Type B pancreatic cell (in vitro differentiated cells): Measurements from ENCODE around the gene NTN1. TPM values are rescaled to one million over a fixed set of nuclear protein-coding genes. Genes with fewer than 3 reads are reported as not detected.
A peak's percentile ranks its signal among the peaks of the same experiment; 100 is the strongest.

ENCODE experiments used
- DNase-seq: peaks from one replicate; pipeline ENCODE4 v3.0.0; 2021; ENCODE audit warnings: mixed read lengths; ENCODE audit not compliant: unreplicated experiment; ENCODE audit errors: extremely low spot score
- H3K27ac Mint-ChIP-seq: 2 replicates; pipeline ENCODE4 v1.8.0; 2021; ENCODE audit warnings: mild to moderate bottlenecking, mixed read lengths
- H3K27me3 Mint-ChIP-seq: 2 replicates; pipeline ENCODE4 v1.8.0; 2021; ENCODE audit warnings: mixed read lengths
- H3K36me3 Mint-ChIP-seq: 2 replicates; pipeline ENCODE4 v1.8.0; 2021; ENCODE audit warnings: mixed read lengths
- H3K4me1 Mint-ChIP-seq: one replicate; pipeline ENCODE4 v1.8.0; 2021; ENCODE audit warnings: mixed read lengths; ENCODE audit not compliant: unreplicated experiment
- H3K4me3 Mint-ChIP-seq: 2 replicates; pipeline ENCODE4 v1.8.0; 2021; ENCODE audit warnings: mild to moderate bottlenecking, mixed read lengths
- H3K9me3 Mint-ChIP-seq: 2 replicates; pipeline ENCODE4 v1.8.0; 2021; ENCODE audit warnings: mixed read lengths
- total RNA-seq: library from RNA; stranded (reverse); gene quantifications from 2 replicates; pipeline ENCODE4 v1.2.1, GENCODE V29; 2021; ENCODE audit warnings: low replicate concordance
- TF ChIP-seq, protein P1 (sequence below): fragments of 200-600 bp; sonication (generic); conservative IDR thresholded peaks from 2 replicates; pipeline ENCODE4 v1.5.0; 2021; ENCODE audit warnings: antibody characterized with exemption, mild to moderate bottlenecking

NTN1 gene
- total RNA-seq, 1 donor from 2014 or later = 10.7 TPM

DNA sequence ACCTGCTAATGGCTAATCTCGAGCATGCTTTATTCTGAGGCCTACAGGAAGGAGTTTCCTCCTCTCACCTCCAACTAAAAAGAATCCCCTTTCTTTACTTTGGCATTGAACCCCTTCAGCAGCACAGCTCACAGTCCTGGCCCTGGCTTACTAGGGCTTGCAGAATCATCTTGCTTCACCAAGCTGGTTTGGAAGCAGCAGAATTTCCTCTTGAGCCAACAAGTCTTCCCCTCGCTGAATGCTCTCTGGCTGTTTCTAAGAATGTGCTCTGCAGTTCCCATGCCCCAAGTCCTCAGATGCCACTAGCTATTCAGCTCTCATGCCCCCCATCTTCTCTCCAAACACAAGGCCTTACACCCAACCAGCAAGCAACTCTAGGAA, 271.2 kb downstream of the NTN1 start:
- H3K27me3 Mint-ChIP-seq = no peaks in the 10 kb centered on the region
- H3K36me3 Mint-ChIP-seq = peaks cover 9% of the 10 kb centered on the region
- peaks cover 4% of the 10 kb centered on the region for H3K4me1 Mint-ChIP-seq
- DNase-seq = no peak
- no peak overlapping the region for H3K4me3 Mint-ChIP-seq
- no peak overlapping the region for H3K27ac Mint-ChIP-seq
- TF ChIP-seq, protein P1, sequence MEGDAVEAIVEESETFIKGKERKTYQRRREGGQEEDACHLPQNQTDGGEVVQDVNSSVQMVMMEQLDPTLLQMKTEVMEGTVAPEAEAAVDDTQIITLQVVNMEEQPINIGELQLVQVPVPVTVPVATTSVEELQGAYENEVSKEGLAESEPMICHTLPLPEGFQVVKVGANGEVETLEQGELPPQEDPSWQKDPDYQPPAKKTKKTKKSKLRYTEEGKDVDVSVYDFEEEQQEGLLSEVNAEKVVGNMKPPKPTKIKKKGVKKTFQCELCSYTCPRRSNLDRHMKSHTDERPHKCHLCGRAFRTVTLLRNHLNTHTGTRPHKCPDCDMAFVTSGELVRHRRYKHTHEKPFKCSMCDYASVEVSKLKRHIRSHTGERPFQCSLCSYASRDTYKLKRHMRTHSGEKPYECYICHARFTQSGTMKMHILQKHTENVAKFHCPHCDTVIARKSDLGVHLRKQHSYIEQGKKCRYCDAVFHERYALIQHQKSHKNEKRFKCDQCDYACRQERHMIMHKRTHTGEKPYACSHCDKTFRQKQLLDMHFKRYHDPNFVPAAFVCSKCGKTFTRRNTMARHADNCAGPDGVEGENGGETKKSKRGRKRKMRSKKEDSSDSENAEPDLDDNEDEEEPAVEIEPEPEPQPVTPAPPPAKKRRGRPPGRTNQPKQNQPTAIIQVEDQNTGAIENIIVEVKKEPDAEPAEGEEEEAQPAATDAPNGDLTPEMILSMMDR = peak; percentile 1
- no peaks in the 10 kb centered on the region for H3K9me3 Mint-ChIP-seq

Other genes with a start within 250 kb of the NTN1 start
- gene MFSD6L, start 222.1 kb upstream of the NTN1 start, total RNA-seq = 3.1 and 3.6 TPM in 2 replicates
- gene PIK3R6, start 153.8 kb upstream of the NTN1 start, total RNA-seq = not detected in 2 replicates
- gene PIK3R5, start 55.8 kb upstream of the NTN1 start, total RNA-seq = 0.29 TPM in 2 replicates